ENCODE measurements around the gene SIRT7. TPM values are rescaled to one million over a fixed set of nuclear protein-coding genes. Genes with fewer than 3 reads are reported as not detected.

The SIRT7 gene
- total RNA-seq, 1 experiment from 2014 or later: 51.6 TPM

DNA sequence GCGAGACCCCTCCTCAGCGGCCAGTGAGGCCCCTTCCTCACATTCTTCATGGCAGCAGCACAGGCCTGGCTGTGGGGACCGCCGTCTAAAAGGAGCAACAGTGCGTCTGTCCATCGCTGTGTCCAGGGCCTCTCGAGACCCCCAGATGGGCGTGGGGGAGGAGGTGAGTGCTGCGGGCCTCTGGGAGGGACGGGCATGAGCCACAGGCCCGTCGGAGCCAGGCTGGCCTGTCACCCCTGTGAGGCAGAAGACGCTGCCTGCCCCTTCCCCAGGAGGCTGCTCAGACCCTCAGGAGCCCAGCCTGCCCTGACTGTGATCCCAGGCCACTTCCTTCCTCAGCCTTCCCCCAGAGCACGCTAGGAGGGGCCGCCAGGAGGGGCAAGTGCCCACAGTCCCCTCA is 21.2 kb upstream of the SIRT7 start:
- BruUV-seq (replicated peaks): no TSS peak
- Histone ChIP-seq H3K27me3 (ENCODE audit: low read length) (no peaks in the 10 kb centered on the region), H2AFZ (ENCODE audit: low read length) (no peak overlapping the region), H3K36me3 (ENCODE audit: low read depth, low read length) (no peaks in the 10 kb centered on the region), H3K9ac (ENCODE audit: low read length) (no peak overlapping the region), H3K79me2 (ENCODE audit: low read length) (peaks cover 19% of the 10 kb centered on the region), H3K9me2 (replicated peaks; ENCODE audit: low read length) (no peaks in the 10 kb centered on the region), H3F3A (ENCODE audit: low read length, unreplicated experiment) (no peaks in the 10 kb centered on the region), H3K4me1 (ENCODE audit: insufficient read depth, low read length) (peaks cover 10% of the 10 kb centered on the region), H3K4me3 (ENCODE audit: low read length) (no peak overlapping the region), H3K9me3 (ENCODE audit: low read length) (no peaks in the 10 kb centered on the region), H3K27ac (ENCODE audit: low read length) (no peak overlapping the region), H3K4me2 (ENCODE audit: low read length) (no peak overlapping the region), H4K20me1 (ENCODE audit: low read length) (no peaks in the 10 kb centered on the region)
- ChIA-PET CTCF (no interaction called here), POLR2A (ENCODE audit: unreplicated experiment) (no interaction called here)
- ATAC-seq: no peak
- no peak for DNase-seq
- TF ChIP-seq EZH2phosphoT487 (IDR thresholded peaks at IDR 0.05; ENCODE audit: borderline replicate concordance, low read length) (no peak), EZH2 (IDR thresholded peaks at IDR 0.05; ENCODE audit: low read length, unreplicated experiment) (no peak)
- TF ChIP-seq, protein P1, sequence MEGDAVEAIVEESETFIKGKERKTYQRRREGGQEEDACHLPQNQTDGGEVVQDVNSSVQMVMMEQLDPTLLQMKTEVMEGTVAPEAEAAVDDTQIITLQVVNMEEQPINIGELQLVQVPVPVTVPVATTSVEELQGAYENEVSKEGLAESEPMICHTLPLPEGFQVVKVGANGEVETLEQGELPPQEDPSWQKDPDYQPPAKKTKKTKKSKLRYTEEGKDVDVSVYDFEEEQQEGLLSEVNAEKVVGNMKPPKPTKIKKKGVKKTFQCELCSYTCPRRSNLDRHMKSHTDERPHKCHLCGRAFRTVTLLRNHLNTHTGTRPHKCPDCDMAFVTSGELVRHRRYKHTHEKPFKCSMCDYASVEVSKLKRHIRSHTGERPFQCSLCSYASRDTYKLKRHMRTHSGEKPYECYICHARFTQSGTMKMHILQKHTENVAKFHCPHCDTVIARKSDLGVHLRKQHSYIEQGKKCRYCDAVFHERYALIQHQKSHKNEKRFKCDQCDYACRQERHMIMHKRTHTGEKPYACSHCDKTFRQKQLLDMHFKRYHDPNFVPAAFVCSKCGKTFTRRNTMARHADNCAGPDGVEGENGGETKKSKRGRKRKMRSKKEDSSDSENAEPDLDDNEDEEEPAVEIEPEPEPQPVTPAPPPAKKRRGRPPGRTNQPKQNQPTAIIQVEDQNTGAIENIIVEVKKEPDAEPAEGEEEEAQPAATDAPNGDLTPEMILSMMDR (conservative IDR thresholded peaks at IDR 0.05; ENCODE audit: low read depth, low read length): no peak
- intact Hi-C loops (cut with micrococcal nuclease): no loop called here

DNA sequence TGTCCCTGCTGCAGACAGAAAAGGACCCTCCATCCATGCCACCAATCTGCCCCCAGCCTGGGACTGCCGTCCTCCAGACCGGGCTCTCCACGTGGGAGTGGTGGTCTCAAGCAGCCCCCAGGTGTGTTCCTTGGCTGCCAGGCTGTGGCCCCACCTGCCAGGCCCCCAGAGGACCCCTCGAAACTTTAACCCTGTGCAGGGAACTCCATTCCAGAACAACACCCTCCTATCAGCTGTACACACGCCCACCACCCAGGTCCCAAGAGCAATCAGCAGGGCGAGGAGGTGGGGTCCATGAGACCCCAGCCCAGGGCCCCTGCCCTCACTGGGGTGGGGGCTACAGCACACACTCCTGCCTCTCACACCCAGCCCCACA is 17.7 kb upstream of the SIRT7 start:
- no peaks in the 10 kb centered on the region for H3K9me2 ChIP-seq (replicated peaks; ENCODE audit: low read length)
- ChIA-PET CTCF (no interaction called here), POLR2A (ENCODE audit: unreplicated experiment) (no interaction called here)
- TF ChIP-seq, protein P1 (conservative IDR thresholded peaks at IDR 0.05; ENCODE audit: low read depth, low read length): no peak
- no peak for TF ChIP-seq EZH2 (IDR thresholded peaks at IDR 0.05; ENCODE audit: low read length, unreplicated experiment)
- no peak for TF ChIP-seq EZH2phosphoT487 (IDR thresholded peaks at IDR 0.05; ENCODE audit: borderline replicate concordance, low read length)
- H3K4me2 ChIP-seq (ENCODE audit: low read length): peak overlapping the region; percentile 98
- H3F3A ChIP-seq (ENCODE audit: low read length, unreplicated experiment): no peaks in the 10 kb centered on the region
- no peak for ATAC-seq
- H3K9ac ChIP-seq (ENCODE audit: low read length): no peak overlapping the region
- no peaks in the 10 kb centered on the region for H3K9me3 ChIP-seq (ENCODE audit: low read length)
- no peaks in the 10 kb centered on the region for H3K36me3 ChIP-seq (ENCODE audit: low read depth, low read length)
- H3K79me2 ChIP-seq (ENCODE audit: low read length): peaks cover 19% of the 10 kb centered on the region
- no TSS peak for BruUV-seq (replicated peaks)
- no peaks in the 10 kb centered on the region for H4K20me1 ChIP-seq (ENCODE audit: low read length)
- peak overlapping the region; percentile 85 for H3K4me3 ChIP-seq (ENCODE audit: low read length)
- H3K27me3 ChIP-seq (ENCODE audit: low read length): no peaks in the 10 kb centered on the region
- no peak for DNase-seq
- H2AFZ ChIP-seq (ENCODE audit: low read length): no peak overlapping the region
- no peak overlapping the region for H3K27ac ChIP-seq (ENCODE audit: low read length)
- intact Hi-C loops (cut with micrococcal nuclease): no loop called here
- peaks cover 10% of the 10 kb centered on the region for H3K4me1 ChIP-seq (ENCODE audit: insufficient read depth, low read length)

DNA sequence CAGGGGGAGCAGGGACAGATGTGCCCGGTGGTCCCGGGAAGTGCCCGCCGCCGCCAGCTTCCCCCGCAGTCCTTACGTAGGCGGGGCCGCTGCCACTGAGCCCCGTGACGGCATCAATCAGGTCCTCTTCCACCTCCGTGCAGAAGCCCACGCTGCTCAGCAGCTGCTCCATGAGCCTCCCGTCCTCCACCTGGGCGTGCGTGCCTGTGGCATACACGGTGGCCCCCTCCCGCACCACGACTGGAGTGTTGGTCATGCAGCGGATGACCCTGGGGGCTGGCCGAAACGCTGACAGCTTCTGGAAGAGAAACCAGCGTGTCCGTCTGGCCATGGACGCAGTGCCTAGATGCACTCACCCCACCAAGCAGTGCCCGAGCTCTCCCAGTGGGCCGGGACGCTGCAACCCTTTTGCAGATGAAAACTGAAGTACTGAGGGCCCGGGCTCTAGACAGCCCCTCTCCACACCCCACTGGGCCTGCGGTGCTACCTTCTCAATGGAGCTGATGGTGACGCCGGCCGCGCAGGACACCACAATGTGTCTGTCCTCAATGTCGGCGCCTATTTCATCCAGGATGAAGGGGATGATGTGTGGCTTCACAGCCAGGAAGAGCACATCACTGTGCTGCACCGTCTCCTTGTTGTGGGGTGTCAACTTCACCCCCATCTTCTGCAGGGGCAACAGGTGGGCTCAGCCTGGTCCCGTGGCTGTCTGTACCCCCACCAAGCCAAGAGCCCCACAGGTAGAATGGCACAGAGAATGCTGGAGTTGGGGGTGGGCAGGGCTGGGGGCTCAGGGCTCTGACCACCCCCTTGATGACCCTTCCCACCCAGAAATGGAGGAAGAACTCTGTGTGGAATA is 17.1 kb upstream of the SIRT7 start:
- no TSS peak for BruUV-seq (replicated peaks)
- TF ChIP-seq EZH2phosphoT487 (IDR thresholded peaks at IDR 0.05; ENCODE audit: borderline replicate concordance, low read length) (no peak), EZH2 (IDR thresholded peaks at IDR 0.05; ENCODE audit: low read length, unreplicated experiment) (no peak)
- TF ChIP-seq, protein P1 (conservative IDR thresholded peaks at IDR 0.05; ENCODE audit: low read depth, low read length): no peak
- ChIA-PET CTCF (no interaction called here), POLR2A (ENCODE audit: unreplicated experiment) (no interaction called here)
- no peak for DNase-seq
- peaks cover 19% of the 10 kb centered on the region for H3K79me2 ChIP-seq (ENCODE audit: low read length)
- H3K36me3 ChIP-seq (ENCODE audit: low read depth, low read length): no peaks in the 10 kb centered on the region
- no peaks in the 10 kb centered on the region for H3K9me3 ChIP-seq (ENCODE audit: low read length)
- H3K9me2 ChIP-seq (replicated peaks; ENCODE audit: low read length): no peaks in the 10 kb centered on the region
- H2AFZ ChIP-seq (ENCODE audit: low read length): no peak overlapping the region
- peaks cover 10% of the 10 kb centered on the region for H3K4me1 ChIP-seq (ENCODE audit: insufficient read depth, low read length)
- H3F3A ChIP-seq (ENCODE audit: low read length, unreplicated experiment): no peaks in the 10 kb centered on the region
- H3K4me3 ChIP-seq (ENCODE audit: low read length): no peak overlapping the region
- H3K27me3 ChIP-seq (ENCODE audit: low read length): no peaks in the 10 kb centered on the region
- no peaks in the 10 kb centered on the region for H4K20me1 ChIP-seq (ENCODE audit: low read length)
- no peak for ATAC-seq
- H3K9ac ChIP-seq (ENCODE audit: low read length): no peak overlapping the region
- peak overlapping the region; percentile 98; the same call in 1 of the 2 replicates for H3K4me2 ChIP-seq (ENCODE audit: low read length)
- intact Hi-C loops (cut with micrococcal nuclease): no loop called here
- H3K27ac ChIP-seq (ENCODE audit: low read length): no peak overlapping the region

All from PC-3 (cell line).